DND-41 (cell line): ENCODE data around the gene MSI2.
A peak's percentile ranks its signal among the peaks of the same experiment; 100 is the strongest.

Experiments
- ATAC-seq: fragments of 200-7000 bp; cut with Tn5 transposase; 3 replicates; pipeline ENCODE4 v1.9.1; 2021; ENCODE audit warnings: low read depth; ENCODE audit not compliant: insufficient read depth
- DNase-seq: peaks from one replicate; pipeline ENCODE4 v3.0.0-alpha.2; 2020
- H2AFZ ChIP-seq: 2 replicates; pipeline ENCODE4 v1.6.0; 2012; ENCODE audit warnings: low read depth, low read length
- H3K27ac ChIP-seq: 2 replicates; pipeline ENCODE4 v1.5.1; 2012; ENCODE audit warnings: low read length, inconsistent platforms
- H3K27me3 ChIP-seq: fragments of 200-600 bp; sonication (generic); 2 replicates; pipeline ENCODE4 v1.6.0; 2012; ENCODE audit warnings: low read length, mild to moderate bottlenecking, inconsistent platforms; ENCODE audit not compliant: insufficient read depth, poor library complexity
- H3K36me3 ChIP-seq: 2 replicates; pipeline ENCODE4 v1.5.1; 2012; ENCODE audit warnings: low read length, inconsistent platforms; ENCODE audit not compliant: insufficient read depth
- H3K4me1 ChIP-seq: 2 replicates; pipeline ENCODE4 v1.5.1; 2012; ENCODE audit warnings: mild to moderate bottlenecking, low read length; ENCODE audit not compliant: insufficient read depth
- H3K4me2 ChIP-seq: 2 replicates; pipeline ENCODE4 v1.6.0; 2012; ENCODE audit warnings: mild to moderate bottlenecking, moderate library complexity, low read length, inconsistent platforms; ENCODE audit not compliant: insufficient read depth
- H3K4me3 ChIP-seq, 2 experiments: fragments of 200-600 bp in 1 of 2; shearing (Covaris generic) in 1 of 2; 2 replicates each; pipeline ENCODE4 v1.5.1; 2012 to 2016; ENCODE audit warnings: inconsistent platforms in 2 of 2, low read length in 2 of 2, mild to moderate bottlenecking in 2 of 2, low read depth in 1 of 2, moderate library complexity in 1 of 2
- H3K79me2 ChIP-seq: 2 replicates; pipeline ENCODE4 v1.6.0; 2012; ENCODE audit warnings: low read length, inconsistent platforms; ENCODE audit not compliant: insufficient read depth
- H3K9ac ChIP-seq: 2 replicates; pipeline ENCODE4 v1.6.0; 2012; ENCODE audit warnings: low read depth, mild to moderate bottlenecking, inconsistent platforms, low read length, moderate library complexity
- H3K9me3 ChIP-seq: 2 replicates; pipeline ENCODE4 v1.5.1; 2012; ENCODE audit warnings: low read length, moderate library complexity, mild to moderate bottlenecking, inconsistent platforms; ENCODE audit not compliant: insufficient read depth, severe bottlenecking
- H4K20me1 ChIP-seq: 2 replicates; pipeline ENCODE4 v1.6.0; 2012; ENCODE audit warnings: low read length; ENCODE audit not compliant: insufficient read depth
- CTCF ChIP-seq: IDR thresholded peaks from 2 replicates; pipeline ENCODE4 v1.5.1; 2012; ENCODE audit warnings: borderline replicate concordance, low read length, moderate library complexity, mild to moderate bottlenecking; ENCODE audit not compliant: poor library complexity, severe bottlenecking; ENCODE audit errors: extremely low read depth
- EZH2 ChIP-seq: IDR thresholded peaks from 3 replicates; pipeline ENCODE4 v1.6.1; 2012; ENCODE audit warnings: borderline replicate concordance, low read depth, mild to moderate bottlenecking, moderate library complexity, low read length, inconsistent platforms; ENCODE audit not compliant: severe bottlenecking

The MSI2 gene

GRCh38 chr17:57255776-57256681 lies at the start of gene MSI2:
Gene MSI2, plus strand, starts transcription at chr17:57256523. Its CDS starts 220 bp downstream, at chr17:57256743.
- H3K27me3 ChIP-seq: no peaks in the 10 kb centered on the region

GRCh38 chr17:57206928-57207327 lies 49.4 kb upstream of the MSI2 start:
- Histone ChIP-seq H3K27ac (no peak overlapping the region), H4K20me1 (no peaks in the 10 kb centered on the region), H2AFZ (no peak overlapping the region), H3K4me2 (no peak overlapping the region), H3K79me2 (no peaks in the 10 kb centered on the region), H3K36me3 (no peaks in the 10 kb centered on the region), H3K9ac (no peak overlapping the region), H3K4me1 (no peaks in the 10 kb centered on the region), H3K4me3 (no peak overlapping the region), H3K9me3 (peaks cover 2% of the 10 kb centered on the region), H3K27me3 (peaks cover 2% of the 10 kb centered on the region)
- TF ChIP-seq EZH2: no peak
- no peak for TF ChIP-seq CTCF
- no peak for ATAC-seq
- no peak for DNase-seq

More at GRCh38 chr17:57255776-57256681, at the start of gene MSI2:
- Histone ChIP-seq H3K79me2 (peaks cover 43% of the 10 kb centered on the region), H3K9me3 (peaks cover 5% of the 10 kb centered on the region), H3K4me2 (peak within 1 kb of the TSS; percentile 88), H2AFZ (peak within 1 kb of the TSS; percentile 61), H4K20me1 (peaks cover 25% of the 10 kb centered on the region), H3K4me1 (peaks cover 31% of the 10 kb centered on the region), H3K36me3 (peaks cover 33% of the 10 kb centered on the region), H3K27ac (peak within 1 kb of the TSS; percentile 91), H3K4me3 (peak within 1 kb of the TSS; percentile 81 to 91), H3K9ac (peak within 1 kb of the TSS; percentile 84)
- DNase-seq (peak; percentile 90), ATAC-seq (peak; percentile 80)
- no peak for TF ChIP-seq EZH2
- no peak for TF ChIP-seq CTCF

GRCh38 chr17:57207396-57207795 lies 48.9 kb upstream of the MSI2 start:
- Histone ChIP-seq H3K4me1 (no peaks in the 10 kb centered on the region), H3K27me3 (peaks cover 2% of the 10 kb centered on the region), H3K27ac (no peak overlapping the region), H3K4me3 (no peak overlapping the region), H4K20me1 (no peaks in the 10 kb centered on the region), H3K9ac (no peak overlapping the region), H3K36me3 (no peaks in the 10 kb centered on the region), H2AFZ (no peak overlapping the region), H3K9me3 (peaks cover 2% of the 10 kb centered on the region), H3K4me2 (no peak overlapping the region), H3K79me2 (no peaks in the 10 kb centered on the region)
- ATAC-seq (no peak), DNase-seq (no peak)
- TF ChIP-seq EZH2 (no peak), CTCF (no peak)
